ENCODE data around the gene FAM117B.

- TF ChIP-seq CTCF (conservative IDR thresholded peaks at IDR 0.05; ENCODE audit: low read depth, low read length) (no peak), EZH2 (IDR thresholded peaks at IDR 0.05; ENCODE audit: borderline replicate concordance, low read depth, low read length, poor library complexity, severe bottlenecking) (no peak)
These were observed 47.5 kb downstream of the FAM117B start for GRCh38 chr2:202682274-202682673.

All from A673 (cell line).